Memory B cell (primary cell): Measurements from ENCODE around the gene MTHFD2L.

Source experiments
- ATAC-seq: fragments of 150-1000 bp; cut with Tn5 transposase; 2 replicates; pipeline ENCODE4 v1.10.0; 2021; ENCODE audit warnings: low read depth, mild to moderate bottlenecking, moderate library complexity
- DNase-seq, 2 donors: peaks; one replicate each; pipeline ENCODE4 v3.0.0; 2022; ENCODE audit warnings: low spot score in 2 of 2
- H3K27ac Mint-ChIP-seq: one replicate; pipeline ENCODE4 v1.8.0; 2022; ENCODE audit warnings: mild to moderate bottlenecking, moderate library complexity, mixed read lengths
- H3K27me3 Mint-ChIP-seq: one replicate; pipeline ENCODE4 v1.8.0; 2022; ENCODE audit warnings: mixed read lengths
- H3K36me3 Mint-ChIP-seq: one replicate; pipeline ENCODE4 v1.8.0; 2022; ENCODE audit warnings: mild to moderate bottlenecking, mixed read lengths
- H3K4me1 Mint-ChIP-seq: one replicate; pipeline ENCODE4 v1.8.0; 2022; ENCODE audit warnings: mixed read lengths
- H3K4me3 Mint-ChIP-seq: one replicate; pipeline ENCODE4 v1.8.0; 2022; ENCODE audit warnings: mild to moderate bottlenecking, moderate library complexity, mixed read lengths
- H3K9me3 Mint-ChIP-seq: one replicate; pipeline ENCODE4 v1.8.0; 2022; ENCODE audit warnings: mixed read lengths

Gene MTHFD2L

DNA sequence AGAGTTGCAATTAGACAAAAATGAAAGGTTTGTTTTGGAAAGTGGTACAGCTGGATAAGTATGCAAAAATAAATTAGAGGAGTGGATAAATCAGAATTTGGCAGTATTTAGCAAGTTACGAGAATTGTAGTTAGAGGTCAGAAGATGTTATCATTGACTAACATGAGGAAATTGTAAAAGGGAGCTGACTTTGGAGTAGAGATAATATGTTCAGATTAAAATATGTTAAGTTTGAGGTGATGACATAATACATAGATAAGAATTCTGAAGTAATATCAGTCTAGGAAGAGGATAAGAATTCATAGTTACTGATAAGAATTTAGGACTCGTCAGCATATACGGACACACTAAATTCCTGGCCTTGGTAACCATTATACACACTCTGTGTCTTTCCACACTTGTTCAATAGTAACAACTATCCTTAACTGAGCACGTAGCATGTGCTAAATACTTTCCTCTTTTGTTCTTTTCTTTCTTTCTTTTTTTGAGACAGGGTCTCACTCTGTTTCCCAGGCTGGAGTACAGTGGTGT, 146.2 kb downstream of the MTHFD2L start:
- no peak for ATAC-seq
- no peaks in the 10 kb centered on the region for H3K27me3 Mint-ChIP-seq
- H3K27ac Mint-ChIP-seq = no peak overlapping the region
- no peak for DNase-seq
- H3K36me3 Mint-ChIP-seq = no peaks in the 10 kb centered on the region
- H3K9me3 Mint-ChIP-seq = no peaks in the 10 kb centered on the region
- peaks cover 2% of the 10 kb centered on the region for H3K4me1 Mint-ChIP-seq
- no peak overlapping the region for H3K4me3 Mint-ChIP-seq

DNA sequence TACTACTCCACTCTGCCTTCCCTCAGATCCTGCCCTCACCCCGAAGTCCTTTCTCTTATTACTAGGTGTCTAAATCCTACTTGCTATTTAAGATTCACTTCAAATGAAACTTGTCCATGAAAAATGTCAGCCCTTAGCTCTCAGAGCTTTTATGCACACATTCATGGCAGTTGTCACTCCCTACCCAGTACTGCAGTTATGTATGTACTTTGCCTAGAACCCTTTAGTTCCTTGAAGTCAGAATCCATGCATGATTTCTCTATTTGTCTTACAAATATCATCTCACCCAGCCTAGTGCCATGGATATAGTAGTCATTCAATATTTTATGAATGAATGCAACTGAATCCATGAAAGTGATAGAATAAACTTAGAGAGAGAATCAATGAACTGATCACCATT, 147.1 kb downstream of the MTHFD2L start:
- Mint-ChIP-seq H3K27ac (no peak overlapping the region), H3K4me3 (no peak overlapping the region), H3K4me1 (peaks cover 6% of the 10 kb centered on the region), H3K9me3 (no peaks in the 10 kb centered on the region), H3K27me3 (no peaks in the 10 kb centered on the region), H3K36me3 (no peaks in the 10 kb centered on the region)
- ATAC-seq (no peak), DNase-seq (no peak)

DNA sequence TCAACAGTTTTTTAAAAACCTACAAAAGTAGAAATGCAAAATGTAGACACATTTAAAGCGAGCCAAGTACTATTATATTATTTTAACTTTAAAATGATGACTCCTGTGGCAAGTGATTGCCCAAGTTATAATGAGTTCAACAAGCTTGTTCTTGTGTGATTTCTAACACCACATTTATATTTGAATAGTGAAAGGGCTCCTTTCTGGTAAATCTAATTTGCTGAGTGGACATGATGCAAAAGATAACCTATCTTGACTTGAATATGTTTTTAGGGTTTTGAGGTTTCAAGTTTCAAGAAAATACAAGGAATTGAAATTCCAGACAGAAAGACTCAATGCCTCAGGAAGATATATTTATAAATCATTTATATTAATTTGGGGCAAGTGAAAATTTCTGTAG, 149.3 kb downstream of the MTHFD2L start:
- Mint-ChIP-seq H3K4me3 (no peak overlapping the region), H3K36me3 (no peaks in the 10 kb centered on the region), H3K27me3 (no peaks in the 10 kb centered on the region), H3K27ac (no peak overlapping the region), H3K9me3 (no peaks in the 10 kb centered on the region), H3K4me1 (peaks cover 6% of the 10 kb centered on the region)
- DNase-seq = no peak
- no peak for ATAC-seq

DNA sequence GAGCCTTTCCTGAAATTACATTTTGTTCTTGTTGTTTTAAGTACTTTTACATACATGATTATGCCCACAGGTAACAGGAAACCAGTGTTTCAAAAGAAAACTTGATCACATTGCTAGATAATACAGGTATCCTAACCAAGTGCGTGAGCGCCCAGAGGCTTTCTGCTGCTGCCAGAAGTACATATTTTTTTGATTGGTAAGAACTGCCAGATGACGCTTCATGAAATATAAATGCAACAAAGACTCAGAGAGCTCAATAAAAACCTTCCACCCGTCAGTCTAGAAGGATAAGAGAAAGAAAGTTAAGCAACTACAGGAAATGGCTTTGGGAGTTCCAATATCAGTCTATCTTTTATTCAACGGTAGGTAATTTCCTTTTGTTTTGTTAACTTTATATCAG, 150.3 kb downstream of the MTHFD2L start, which contains the start of gene EPGN:
EPGN (plus strand) TSS at position 256 of the 400 bp plus-strand sequence; CDS start at position 320, 64 bp downstream.
- no peak within 1 kb of the TSS for H3K4me3 Mint-ChIP-seq
- no peaks in the 10 kb centered on the region for H3K9me3 Mint-ChIP-seq
- peaks cover 6% of the 10 kb centered on the region for H3K4me1 Mint-ChIP-seq
- H3K36me3 Mint-ChIP-seq = no peaks in the 10 kb centered on the region
- no peaks in the 10 kb centered on the region for H3K27me3 Mint-ChIP-seq
- H3K27ac Mint-ChIP-seq = no peak within 1 kb of the TSS
- DNase-seq = no peak
- no peak for ATAC-seq

DNA sequence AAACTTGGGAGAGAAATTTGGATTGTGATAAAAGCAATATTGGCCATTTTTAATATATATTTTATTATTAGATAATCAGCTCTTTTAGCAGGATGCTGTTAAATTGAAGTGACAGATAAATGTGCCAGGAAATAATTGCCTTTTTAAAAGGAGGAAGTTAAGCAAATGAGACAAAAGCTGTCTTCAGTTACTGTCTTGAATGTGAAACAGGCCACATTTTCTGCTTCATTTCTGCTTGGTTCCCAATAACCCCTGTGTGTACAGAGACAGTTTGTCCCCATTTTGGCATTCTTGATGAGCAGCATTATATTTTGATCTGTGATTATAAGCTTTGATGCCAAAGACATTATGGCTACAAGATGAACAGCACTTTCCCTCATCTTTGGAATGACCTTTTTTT, 151.3 kb downstream of the MTHFD2L start:
- DNase-seq (no peak), ATAC-seq (peak; percentile 31)
- Mint-ChIP-seq H3K36me3 (no peaks in the 10 kb centered on the region), H3K27me3 (no peaks in the 10 kb centered on the region), H3K4me1 (peaks cover 6% of the 10 kb centered on the region), H3K27ac (no peak overlapping the region), H3K9me3 (no peaks in the 10 kb centered on the region), H3K4me3 (no peak overlapping the region)

DNA sequence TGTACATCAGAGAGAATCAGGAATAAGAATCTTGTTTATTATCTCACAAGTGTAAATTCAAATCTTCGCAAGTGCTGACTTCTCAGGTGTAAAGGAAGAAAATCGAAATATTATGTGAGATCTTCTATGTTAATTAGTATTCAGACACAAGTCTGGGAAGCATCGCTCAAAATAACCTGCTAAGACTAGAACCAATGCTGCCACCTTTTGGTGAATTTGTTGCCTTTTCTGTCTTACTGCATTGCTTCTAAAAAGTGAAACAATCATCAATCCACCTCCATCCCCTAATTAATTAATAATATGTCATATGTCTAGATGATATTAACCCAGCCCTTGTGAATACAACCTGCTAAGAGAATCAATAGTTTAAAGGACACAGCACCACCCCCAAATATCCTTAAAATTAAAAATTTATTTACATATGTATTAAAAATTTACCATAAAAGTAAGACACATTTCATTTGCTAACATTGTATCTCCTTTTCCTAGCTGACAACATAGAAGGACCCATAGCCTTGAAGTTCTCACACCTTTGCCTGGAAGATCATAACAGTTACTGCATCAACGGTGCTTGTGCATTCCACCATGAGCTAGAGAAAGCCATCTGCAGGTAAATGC, 153.9 kb downstream of the MTHFD2L start:
- Mint-ChIP-seq H3K4me1 (peaks cover 6% of the 10 kb centered on the region), H3K36me3 (no peaks in the 10 kb centered on the region), H3K27ac (no peak overlapping the region), H3K4me3 (no peak overlapping the region), H3K27me3 (no peaks in the 10 kb centered on the region), H3K9me3 (no peaks in the 10 kb centered on the region)
- ATAC-seq (peak; percentile 60), DNase-seq (peak in 1 of 2 donors; percentile 29)

DNA sequence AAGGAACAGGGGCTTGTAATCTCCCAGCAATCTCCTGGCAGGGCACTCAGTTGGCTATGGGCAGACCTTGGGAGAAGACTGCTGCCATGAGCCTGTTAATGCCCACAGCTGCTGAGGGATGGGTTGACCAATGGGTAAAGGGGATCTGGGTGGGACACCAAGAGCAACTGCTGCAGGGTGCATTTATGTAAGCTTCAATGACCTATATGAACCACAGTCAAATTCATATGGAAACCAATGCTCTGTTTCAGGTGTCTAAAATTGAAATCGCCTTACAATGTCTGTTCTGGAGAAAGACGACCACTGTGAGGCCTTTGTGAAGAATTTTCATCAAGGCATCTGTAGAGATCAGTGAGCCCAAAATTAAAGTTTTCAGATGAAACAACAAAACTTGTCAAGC, 156.4 kb downstream of the MTHFD2L start:
- Mint-ChIP-seq H3K4me1 (peaks cover 4% of the 10 kb centered on the region), H3K4me3 (no peak overlapping the region), H3K27ac (no peak overlapping the region), H3K27me3 (no peaks in the 10 kb centered on the region), H3K36me3 (no peaks in the 10 kb centered on the region), H3K9me3 (no peaks in the 10 kb centered on the region)
- DNase-seq (no peak), ATAC-seq (no peak)

DNA sequence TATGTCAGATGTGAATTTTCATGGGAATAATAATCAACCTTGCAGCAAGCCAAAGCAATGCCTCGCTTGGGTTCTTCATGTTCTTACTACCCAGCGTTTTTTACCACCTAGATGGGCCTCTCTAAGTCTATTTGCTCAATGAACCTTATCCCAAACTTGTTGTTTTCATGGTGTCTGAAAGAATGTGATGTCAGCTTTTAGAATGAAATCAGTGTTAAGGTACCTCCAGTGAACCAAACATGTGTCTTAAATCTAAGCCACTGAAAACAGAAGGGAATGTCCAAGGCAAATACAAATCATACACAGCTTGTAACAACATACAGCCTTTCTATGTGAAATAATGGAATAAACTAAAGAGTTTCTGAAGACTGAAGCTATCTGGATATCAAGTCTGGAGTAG, 157.0 kb downstream of the MTHFD2L start:
- ATAC-seq (no peak), DNase-seq (no peak)
- Mint-ChIP-seq H3K4me1 (no peaks in the 10 kb centered on the region), H3K27ac (no peak overlapping the region), H3K9me3 (no peaks in the 10 kb centered on the region), H3K36me3 (no peaks in the 10 kb centered on the region), H3K27me3 (no peaks in the 10 kb centered on the region), H3K4me3 (no peak overlapping the region)

DNA sequence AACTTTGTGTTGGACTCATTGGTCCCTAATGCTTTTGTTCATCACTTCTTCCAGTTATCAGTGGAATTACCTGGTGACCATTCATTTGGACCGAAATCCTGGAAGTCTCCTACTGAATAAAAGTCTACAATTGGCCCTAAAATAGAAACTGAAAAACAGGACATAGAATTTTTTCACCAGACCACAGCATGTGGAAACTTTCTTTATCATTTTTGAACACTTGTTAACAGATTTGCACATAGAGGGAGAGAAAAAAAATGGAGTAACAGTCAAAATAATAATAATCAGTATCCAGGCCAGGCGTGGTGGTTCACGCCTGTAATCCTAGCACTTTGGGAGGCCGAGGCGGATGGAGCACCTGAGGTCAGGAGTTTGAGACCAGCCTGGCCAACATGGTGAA, 157.5 kb downstream of the MTHFD2L start:
- ATAC-seq = no peak
- H3K27me3 Mint-ChIP-seq = no peaks in the 10 kb centered on the region
- no peak overlapping the region for H3K27ac Mint-ChIP-seq
- H3K4me3 Mint-ChIP-seq = no peak overlapping the region
- no peaks in the 10 kb centered on the region for H3K9me3 Mint-ChIP-seq
- H3K36me3 Mint-ChIP-seq = no peaks in the 10 kb centered on the region
- DNase-seq = no peak
- H3K4me1 Mint-ChIP-seq = no peaks in the 10 kb centered on the region

DNA sequence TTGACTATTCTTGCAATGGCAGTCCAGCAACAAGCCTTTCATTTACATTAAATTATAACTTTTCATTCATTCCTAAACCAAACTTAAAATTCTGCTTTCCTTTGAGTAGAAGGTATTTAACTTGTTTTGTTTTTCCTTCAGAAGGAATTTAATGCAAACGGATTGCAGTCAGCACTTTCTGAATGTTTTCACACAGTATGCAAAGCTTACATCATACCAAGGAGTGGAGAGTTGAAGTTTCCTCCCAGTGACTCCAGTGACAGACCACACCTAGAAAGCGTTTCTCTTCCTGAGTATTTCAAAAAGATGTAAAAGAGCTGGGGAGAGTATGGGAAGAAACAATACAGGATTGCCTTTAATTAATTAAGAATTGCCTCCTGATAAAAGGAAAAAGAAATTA, 158.5 kb downstream of the MTHFD2L start:
- no peak overlapping the region for H3K4me3 Mint-ChIP-seq
- H3K27me3 Mint-ChIP-seq = peaks cover 4% of the 10 kb centered on the region
- H3K27ac Mint-ChIP-seq = no peak overlapping the region
- no peaks in the 10 kb centered on the region for H3K9me3 Mint-ChIP-seq
- DNase-seq = no peak
- H3K4me1 Mint-ChIP-seq = no peaks in the 10 kb centered on the region
- ATAC-seq = no peak
- no peaks in the 10 kb centered on the region for H3K36me3 Mint-ChIP-seq

DNA sequence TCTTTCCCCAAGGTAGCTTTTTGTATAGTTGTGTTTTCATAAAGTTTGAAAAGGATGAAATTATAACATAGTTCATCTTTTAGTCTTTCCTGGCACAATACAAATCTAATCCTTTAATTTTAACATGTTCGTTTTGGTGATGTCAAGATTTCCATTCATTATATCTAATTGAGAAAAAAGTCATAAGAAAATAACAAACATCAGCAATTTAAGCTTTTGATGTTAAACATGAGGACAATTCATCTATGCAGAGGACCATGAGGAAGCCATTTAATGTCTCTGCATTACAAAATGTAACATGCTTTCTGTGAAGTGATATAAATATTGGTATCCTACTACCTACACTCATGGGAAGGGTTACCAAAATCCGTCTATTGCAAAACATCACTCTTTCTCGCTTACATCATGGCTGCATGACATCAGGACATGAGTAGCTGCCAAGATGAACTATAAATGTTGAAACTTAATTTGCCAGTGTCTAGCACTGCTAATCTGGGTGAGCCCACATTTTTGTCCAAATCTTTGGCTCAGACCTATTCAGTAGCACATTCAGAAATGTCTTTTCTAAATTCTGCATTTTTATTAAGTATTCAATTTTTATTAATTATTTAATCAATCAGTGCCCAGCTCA, 159.8 kb downstream of the MTHFD2L start:
- peaks cover 4% of the 10 kb centered on the region for H3K27me3 Mint-ChIP-seq

DNA sequence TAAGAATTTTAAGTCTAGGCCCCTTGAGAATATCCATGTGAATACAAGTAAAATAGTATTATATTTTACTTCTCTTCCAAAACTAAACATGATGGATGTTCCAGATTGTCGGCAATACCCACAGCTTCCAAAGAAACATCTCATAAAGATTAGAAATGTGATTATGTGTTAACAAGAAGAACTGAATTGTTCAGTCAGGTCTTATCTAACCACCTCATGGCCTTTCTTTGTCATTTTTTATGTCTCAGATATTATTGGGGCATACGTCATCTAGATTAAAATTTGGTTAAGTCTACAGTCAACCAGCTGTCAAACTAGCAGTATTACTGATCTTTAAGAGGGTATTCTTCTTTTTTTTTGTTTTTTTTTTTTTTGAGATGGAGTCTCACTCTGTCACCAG, 160.4 kb downstream of the MTHFD2L start:
- no peak for DNase-seq
- no peaks in the 10 kb centered on the region for H3K4me1 Mint-ChIP-seq
- no peaks in the 10 kb centered on the region for H3K36me3 Mint-ChIP-seq
- H3K27me3 Mint-ChIP-seq = peaks cover 4% of the 10 kb centered on the region
- no peaks in the 10 kb centered on the region for H3K9me3 Mint-ChIP-seq
- no peak for ATAC-seq
- no peak overlapping the region for H3K4me3 Mint-ChIP-seq
- H3K27ac Mint-ChIP-seq = no peak overlapping the region

More for the DNA sequence above, 159.8 kb downstream of the MTHFD2L start:
- no peaks in the 10 kb centered on the region for H3K9me3 Mint-ChIP-seq
- no peak overlapping the region for H3K4me3 Mint-ChIP-seq
- DNase-seq = no peak
- H3K36me3 Mint-ChIP-seq = no peaks in the 10 kb centered on the region
- H3K4me1 Mint-ChIP-seq = no peaks in the 10 kb centered on the region
- no peak overlapping the region for H3K27ac Mint-ChIP-seq
- no peak for ATAC-seq

DNA sequence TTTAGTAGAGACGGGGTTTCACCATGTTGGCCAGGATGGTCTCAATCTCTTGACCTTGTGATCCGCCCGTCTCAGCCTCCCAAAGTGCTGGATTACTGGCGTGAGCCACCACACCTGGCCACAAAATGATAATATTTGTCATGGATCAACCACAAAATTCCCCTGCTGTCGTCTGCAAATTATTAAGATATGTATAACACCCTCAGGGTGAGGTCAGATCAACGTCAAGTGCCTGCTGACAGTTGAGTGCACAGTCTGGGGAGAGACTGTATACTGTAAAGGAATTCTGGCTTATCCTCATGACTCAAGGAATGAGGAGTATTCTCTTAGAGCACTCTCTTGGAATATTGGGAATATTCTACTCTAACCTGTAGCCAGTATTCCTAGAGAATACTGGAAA, 161.6 kb downstream of the MTHFD2L start:
- DNase-seq (no peak), ATAC-seq (no peak)
- no peak overlapping the region for H3K27ac Mint-ChIP-seq
- H3K4me3 Mint-ChIP-seq = no peak overlapping the region
- H3K27me3 Mint-ChIP-seq = peaks cover 8% of the 10 kb centered on the region
- H3K36me3 Mint-ChIP-seq = no peaks in the 10 kb centered on the region
- H3K4me1 Mint-ChIP-seq = no peaks in the 10 kb centered on the region
- no peaks in the 10 kb centered on the region for H3K9me3 Mint-ChIP-seq

DNA sequence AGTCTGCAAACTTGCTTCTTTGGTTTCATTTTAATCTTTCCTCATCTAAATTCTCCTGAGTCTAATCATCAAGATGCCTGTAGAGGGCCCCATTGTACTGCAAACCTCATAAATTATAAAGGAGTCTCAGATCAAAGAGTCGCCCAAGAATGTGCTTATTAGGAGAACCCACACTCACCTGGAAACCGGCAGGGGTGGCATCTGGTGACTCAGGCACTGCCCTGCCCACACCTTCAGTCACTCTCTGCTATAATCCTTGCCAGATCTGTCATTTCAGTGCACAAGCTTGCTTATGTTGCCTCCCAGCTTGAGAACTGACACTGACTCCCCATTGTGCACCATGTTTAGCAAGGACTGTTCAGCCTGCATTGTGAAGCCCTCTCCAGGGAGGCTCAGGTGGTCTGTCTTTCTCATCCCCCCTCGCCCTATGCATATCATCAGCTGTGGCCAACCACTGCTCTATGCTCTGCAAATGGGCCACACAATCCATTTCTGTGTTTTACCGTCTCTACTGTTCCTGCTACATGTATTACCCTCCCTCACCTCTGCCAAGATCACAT, 162.7 kb downstream of the MTHFD2L start:
- Mint-ChIP-seq H3K4me3 (no peak overlapping the region), H3K9me3 (no peaks in the 10 kb centered on the region), H3K4me1 (no peaks in the 10 kb centered on the region), H3K27me3 (peaks cover 8% of the 10 kb centered on the region), H3K36me3 (no peaks in the 10 kb centered on the region), H3K27ac (no peak overlapping the region)
- ATAC-seq = peak; percentile 62
- no peak for DNase-seq
